HG03025 (cell line): Measurements from ENCODE around the gene PTGDS.
"Not testable (repeated sequence)": the region's sequence is repeated elsewhere in the genome, so short reads cannot be mapped to it uniquely, and the experiment has no call there.

Experiments used
- ATAC-seq: cut with Tn5 transposase; IDR thresholded peaks from one replicate; pipeline ENCODE4 v1.9.1; 2021; ENCODE audit warnings: mild to moderate bottlenecking, moderate library complexity; ENCODE audit not compliant: unreplicated experiment, low FRiP score

Gene PTGDS

DNA sequence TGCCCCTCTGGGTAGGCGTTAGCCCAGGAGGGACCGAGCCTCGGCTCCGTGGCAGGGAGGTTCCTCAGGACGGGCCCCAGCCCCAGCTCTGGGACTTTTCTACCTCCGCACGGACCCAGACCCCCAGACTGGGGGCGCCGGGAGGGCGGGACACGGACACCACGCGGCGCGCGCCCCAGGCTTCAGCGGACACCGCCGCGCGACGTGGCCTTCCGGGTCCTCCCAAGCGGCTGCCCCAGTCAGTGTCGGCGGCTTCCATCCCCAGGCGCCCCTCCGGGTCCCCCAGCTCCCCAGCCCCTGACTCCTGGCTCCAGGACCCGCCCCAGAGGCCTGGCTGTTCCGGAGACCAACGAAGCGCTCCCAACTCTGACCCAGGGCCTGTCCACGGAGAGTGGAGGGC is 8.5 kb downstream of the PTGDS start:
- ATAC-seq: no peak

DNA sequence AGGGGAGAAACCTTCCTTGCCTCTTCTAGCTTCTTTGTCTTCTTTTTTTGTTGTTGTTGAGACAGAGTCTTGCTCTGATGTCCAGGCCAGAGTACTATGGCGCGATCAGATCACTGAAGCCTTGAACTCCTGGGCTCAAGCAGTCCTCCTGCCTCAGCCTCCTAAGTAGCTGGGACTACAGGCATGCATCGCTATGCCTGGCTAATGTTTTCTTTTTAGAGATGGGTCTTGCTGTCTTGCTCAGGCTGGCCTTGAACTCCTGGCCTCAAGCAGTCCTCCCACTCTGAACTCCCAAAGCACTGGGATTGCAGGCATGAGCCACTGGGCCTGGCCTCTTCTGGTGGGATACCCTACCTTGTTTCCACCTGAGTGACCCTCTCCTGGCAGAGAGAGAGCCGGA is 11.6 kb downstream of the PTGDS start:
- no peak for ATAC-seq

DNA sequence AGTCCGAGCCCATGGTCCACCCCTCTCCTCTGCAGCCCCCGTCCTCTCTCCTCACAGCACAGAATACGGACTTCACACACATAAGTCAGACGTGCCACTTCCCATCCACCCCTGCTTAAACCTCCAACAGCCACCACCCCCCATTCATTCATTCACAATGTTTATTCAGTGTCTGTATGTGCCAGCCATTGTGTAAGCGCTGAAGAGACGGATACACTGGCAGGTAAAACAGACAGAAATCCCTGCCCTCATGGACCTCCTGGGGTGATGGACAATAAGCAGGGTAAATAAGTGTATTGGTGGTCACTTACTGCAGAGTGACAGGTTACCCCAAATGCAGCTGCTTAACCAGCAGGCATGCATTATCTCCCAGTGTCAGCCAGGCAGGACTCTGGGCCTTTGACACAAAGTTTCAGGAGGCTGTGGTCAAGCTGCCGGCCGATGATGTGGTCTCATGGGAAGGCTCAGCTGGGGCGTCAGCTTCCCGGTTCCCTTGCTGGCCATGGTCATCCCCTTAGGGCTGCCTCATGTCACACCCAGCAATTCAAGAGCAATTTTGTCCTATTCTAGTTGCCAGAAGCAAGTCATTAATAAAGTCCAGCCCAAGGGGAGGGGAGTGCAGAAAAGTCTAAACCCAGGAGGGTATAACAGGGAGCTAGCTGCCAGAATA is 13.1 kb downstream of the PTGDS start:
- no peak for ATAC-seq

DNA sequence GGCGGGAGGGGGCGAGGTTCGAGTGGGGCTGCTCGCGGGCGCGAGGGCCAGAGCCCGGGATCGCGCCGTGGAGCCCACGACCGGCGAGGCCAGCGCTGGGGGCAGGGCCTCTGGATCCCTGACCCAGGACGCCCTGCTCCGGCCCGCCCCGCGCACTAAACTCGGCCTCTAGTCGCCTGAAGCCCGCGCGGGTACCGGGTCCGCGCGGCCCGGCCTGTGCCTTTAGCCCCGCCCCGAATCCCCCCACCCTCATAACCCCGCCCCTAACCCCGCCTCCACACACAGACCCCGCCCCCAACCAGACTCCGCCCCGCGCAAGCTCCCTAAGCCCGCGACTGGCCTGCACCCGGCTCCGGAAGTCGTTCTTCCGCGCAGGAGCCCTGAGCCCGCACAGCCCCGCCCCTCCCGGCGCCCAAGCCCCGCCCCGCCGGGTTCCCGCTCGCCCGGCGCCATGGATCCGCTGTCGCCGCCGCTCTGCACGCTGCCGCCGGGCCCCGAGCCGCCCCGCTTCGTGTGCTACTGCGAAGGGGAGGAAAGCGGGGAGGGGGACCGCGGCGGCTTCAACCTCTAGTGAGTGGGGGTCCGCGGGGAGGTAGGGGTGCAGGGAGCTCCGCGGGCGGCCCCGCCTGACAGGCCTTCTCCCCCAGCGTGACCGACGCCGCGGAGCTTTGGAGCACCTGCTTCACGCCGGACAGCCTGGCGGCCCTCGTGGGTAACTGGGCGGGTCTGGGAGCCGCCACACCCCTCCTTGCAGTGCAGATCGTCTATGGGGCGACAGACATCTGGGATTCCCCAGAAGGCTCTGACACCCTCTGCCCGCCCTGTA is 14.9 kb downstream of the PTGDS start, which contains the start of gene PAXX:
TSS of gene PAXX (plus strand) at position 430 of the 826 bp plus-strand sequence. CDS start at position 452, 22 bp downstream.
- ATAC-seq: peak; percentile 69

DNA sequence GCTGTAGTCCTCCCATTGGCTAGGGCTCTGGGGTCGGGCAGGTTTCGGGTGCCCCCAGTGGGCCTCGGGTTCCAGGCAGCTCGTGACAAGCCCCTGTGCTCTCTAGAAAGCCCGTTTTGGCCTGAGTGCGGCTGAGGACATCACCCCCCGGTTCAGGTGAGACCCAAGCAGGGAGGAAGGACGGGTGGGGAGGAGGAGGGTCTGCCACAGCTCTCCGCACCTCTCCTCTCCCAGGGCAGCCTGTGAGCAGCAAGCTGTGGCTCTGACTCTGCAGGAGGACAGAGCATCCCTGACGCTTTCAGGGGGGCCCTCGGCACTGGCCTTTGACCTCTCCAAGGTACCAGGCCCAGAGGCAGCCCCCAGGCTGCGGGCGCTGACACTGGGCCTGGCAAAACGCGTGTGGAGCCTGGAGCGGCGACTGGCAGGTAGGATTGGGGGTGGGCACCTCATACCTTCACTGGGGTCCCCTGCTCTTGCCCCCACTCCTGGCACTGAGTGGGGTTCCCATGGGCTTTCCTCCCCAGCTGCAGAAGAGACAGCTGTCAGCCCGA is 15.6 kb downstream of the PTGDS start:
- no peak for ATAC-seq

DNA sequence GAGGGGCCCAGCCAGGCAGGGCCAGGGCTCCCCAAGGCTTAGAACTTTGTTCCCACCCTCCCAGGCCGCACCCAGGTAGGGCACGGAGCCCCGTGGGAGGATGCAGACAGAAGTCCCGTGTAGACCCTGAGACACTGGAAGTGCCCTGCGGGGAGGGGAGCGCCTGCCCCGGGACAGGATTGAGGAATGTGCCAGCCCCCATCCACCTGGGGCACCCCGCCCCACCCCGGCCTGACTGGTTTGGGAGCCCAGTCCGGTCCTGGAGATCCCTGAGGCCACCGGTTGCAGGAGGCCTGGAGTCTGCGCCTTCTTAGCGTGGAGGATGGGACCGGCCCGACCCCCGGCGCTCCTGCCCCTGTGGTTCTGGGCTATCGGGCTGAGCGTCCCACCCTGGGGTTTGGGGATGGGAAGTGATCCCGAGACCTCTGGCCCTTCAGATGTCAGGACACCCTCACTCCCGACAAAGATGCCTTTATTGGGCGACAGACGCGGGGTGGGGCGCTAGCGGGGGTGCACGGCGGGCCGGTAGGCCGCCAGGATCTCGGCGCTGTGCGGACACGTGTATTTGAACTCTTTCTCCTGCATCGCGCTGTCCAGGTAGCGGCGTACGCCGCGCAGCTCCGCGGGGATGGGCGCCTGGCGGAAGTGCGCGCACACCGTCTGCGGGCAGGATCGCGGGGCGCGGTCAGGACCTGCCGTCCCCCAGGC is 17.0 kb downstream of the PTGDS start:
- ATAC-seq: no peak

DNA sequence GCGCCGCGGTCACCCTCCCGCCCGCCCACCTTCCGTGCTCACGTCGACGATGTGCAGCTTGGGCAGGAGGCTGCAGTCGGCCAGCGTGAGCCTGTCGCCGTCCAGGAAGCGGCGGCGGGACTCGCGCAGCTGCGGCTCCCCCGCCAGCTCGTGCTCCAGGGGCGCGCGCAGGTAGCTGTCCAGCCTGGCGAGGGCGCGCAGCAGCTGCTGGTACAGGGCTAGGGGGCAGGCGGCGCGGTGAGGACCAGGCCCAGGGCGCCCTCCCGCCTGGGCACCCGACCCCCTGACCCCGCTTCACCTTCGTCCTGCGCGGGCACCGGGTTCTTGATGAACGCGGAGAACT is 17.6 kb downstream of the PTGDS start:
- ATAC-seq: no peak

DNA sequence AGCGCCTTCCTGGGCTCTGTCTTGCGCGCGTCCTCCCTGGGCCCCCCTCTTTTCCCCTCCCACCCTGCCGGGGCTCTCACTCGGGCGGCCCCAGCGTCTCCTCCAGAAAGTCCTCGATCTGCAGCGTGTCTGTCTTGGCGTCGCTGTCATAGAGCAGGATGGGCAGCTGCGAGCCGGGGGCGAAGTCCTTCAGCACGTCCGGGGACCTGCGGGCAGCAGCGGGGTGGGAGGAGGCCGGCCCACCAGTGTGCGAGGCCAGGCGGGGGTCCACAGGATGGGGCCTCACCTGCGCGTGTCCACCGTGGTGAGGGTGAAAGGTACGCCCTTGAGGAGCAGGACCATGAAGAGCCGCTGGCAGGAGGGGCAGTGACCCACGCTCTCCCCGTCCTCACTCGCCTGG is 18.1 kb downstream of the PTGDS start:
- no peak for ATAC-seq

DNA sequence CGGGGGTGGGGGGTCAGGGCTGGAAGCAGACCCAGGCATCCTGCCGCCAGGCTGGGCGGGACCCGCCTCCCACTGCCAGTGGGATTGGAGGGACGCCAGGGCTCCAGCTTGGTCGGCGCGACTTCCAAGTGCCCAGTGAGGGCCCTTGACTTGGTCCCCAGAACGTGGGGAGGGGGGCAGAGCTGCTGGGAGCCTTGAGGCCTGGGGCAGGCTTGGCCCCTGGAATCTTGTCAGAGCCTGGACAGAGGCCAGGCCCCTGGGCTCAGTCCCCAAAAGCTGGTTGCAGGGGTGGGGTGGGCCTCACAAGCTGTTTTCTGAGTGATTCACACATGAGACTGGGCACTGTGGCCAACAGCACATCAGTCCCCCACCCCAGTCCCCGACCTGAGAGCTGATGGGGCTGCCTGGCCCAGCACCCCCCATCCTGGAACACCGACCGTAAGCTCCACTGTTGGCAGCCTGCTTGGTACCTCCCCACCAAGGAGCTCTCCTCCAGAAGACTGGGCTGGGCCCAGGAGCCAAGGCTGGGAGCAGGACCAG is 18.5 kb downstream of the PTGDS start:
- ATAC-seq: no peak

DNA sequence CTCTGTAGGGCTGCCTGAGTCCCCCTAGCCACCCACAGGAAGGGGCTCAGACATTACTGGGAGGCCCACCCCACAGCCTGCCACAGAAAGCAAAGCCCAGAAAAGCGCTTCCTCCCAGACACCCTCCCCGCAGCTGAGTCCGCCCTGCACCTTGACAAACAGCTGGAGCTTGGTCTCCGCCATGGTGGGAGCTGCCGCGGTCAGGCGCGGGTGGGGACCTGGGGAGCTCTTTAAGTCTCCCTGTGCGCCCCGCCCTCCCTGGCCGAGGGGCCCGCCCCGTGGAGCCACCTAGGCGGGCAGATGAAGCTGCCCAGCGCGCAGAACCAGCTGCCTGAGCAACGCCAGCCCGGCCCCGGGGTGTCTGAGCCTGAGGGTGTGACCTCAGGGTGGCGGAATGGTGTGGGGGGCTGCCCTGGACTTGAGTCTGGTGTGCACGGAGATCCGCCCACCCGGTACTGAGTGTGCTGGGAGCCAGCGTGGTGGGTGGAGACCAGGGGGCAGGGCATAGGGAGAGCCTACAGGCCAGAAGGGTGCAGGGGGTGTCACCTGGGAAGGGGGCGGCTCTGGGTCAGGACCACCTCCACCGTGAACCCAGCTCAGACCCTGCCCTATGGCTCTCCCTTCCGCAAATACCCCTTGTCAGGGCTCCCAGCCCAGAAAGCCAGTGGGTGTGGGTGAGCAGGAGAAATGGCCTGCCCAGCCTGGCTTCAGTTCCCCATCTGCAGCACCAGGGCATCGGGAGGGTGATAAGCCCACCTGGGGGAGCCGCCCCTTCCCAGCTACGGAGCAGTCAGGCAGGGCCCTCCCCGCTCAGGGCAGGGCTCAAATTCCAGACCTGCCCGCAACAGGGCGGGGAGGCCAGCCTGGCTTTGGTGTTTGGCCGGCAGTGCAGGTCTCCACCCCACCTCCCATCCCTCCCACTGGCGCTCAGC is 19.3 kb downstream of the PTGDS start, which contains the start of gene CLIC3:
TSS of gene CLIC3 (minus strand) at position 208 of the 932 bp plus-strand sequence. CDS start at position 183, 25 bp downstream.
- no peak for ATAC-seq

DNA sequence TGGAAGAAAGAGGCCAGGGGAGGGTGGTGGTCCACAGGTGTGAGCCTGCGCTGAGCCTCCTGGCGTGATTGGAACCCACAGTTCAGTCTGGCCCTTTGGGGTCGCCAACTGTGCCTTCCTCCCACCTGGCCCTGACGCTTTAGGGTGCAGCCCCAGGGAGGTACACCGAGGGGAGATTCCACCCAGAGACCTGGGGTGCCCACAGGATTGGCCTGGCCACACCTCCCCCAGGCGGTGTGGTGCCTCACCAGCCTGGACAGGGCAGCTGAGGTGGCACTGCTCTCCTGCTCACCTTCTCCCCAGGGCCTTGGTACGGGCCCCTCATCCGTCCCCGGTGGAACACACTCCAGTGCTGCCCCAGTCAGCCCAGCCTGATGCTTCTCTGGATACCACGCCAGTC is 20.1 kb downstream of the PTGDS start:
- ATAC-seq: no peak

DNA sequence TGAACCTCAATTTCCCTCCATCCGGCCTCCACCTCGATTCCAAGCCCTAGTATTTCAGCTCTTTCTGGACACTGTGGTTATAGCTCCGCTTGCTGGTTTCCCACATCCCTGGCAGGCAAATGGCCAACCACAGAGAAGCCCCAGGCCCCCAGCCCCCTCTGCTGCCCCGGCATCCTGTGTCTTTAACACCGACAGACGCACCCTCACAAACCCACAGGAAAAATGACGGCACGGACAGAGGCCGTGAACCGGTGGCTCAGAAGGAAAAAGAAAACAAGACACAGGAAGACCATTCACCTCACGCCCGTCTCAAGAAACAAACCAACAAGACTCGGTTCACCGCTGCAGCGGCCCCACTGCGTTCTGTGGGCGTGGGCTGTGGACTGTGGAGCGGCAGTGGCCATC is 20.5 kb downstream of the PTGDS start:
- ATAC-seq: no peak

DNA sequence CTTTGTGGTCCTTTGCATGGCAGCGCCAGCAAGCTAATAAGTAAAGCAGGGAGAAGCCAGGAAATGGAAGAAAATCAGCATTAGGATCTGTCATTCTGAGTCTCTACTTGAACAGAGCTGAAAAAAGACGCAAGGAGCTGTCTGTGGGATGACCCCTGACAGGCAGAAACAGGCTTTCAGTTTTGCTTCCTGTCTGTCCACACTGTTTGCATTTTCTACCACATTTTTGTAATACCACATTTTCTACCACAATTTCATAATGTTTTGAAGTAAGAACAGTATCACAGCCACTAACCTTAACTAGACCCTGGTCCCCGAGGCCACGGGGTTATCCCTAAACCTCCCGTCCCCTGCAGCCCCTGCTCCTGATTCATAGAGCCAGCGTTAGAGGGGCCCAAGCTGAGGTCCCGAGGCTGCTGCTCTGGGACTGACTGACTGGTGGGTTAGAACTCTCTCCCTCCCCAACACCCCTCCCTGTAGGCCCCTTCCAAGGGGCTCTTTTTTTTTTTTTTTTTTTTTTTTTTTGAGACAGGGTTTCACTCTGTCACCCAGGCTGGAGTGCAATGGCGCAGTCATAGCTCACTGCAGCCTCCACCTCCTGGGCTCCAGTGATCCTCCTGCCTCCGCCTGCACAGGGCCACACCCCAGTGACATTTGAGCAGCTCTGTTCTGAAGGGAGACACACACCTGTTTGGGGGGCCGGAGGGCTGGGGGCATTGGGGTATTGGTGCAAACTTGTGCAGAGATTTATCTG is 23.1 kb downstream of the PTGDS start:
- ATAC-seq: peak; percentile 61

DNA sequence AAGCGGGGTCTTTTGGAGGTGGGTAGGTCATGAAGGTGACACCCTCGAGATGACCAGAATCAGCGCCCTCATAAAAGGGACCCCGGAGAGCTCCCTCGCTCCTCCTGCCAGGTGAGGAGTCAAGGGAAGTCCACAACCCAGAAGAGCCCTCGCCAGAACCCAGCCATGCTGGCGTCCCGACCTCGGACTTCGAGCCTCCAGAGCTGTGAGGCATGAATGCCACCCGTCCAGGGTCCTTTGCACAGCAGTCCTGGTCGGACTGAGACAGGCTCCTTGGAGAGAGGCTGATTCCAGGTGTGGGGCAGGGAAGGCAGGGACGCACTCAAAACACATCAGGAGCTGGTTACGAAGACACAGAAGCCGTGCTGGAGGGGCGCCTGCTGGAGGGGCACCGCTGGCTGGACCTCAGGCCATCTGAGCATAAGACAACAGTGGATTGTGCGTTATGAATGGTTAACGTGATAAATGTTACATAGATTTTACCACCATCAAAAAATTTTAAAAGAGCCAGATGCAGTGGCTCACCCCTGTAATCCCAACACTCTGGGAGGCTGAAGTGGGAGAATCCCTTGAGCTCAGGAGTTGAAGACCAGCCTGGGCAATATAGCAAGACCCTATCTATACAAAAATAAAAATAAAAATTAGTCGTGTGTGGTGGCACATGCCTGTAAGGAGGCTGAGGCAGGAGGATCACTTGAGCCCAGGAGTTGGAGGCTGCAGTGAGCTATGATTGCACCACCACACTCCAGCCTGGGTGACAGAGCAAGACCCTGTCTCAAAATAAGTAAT is 24.7 kb downstream of the PTGDS start:
- ATAC-seq: no peak

DNA sequence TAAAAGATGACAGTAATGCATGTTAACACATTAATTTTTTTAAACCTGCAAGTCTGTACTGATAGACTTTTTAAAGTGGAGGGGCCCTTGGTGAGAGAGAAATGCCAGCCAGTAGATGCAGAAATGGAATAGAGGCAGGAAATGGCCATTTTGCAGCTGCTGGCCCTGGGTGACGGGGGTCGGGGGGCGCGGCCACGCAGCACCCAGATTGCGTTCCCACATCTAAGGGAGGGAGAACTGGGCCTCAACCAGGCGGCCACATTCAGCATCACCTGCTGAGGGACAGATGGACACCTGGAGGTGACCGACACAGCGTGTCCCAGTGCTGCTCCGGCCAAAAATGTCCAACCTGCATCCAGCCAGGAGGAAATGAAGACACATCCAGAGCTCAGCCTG is 25.3 kb downstream of the PTGDS start:
- ATAC-seq: no peak

DNA sequence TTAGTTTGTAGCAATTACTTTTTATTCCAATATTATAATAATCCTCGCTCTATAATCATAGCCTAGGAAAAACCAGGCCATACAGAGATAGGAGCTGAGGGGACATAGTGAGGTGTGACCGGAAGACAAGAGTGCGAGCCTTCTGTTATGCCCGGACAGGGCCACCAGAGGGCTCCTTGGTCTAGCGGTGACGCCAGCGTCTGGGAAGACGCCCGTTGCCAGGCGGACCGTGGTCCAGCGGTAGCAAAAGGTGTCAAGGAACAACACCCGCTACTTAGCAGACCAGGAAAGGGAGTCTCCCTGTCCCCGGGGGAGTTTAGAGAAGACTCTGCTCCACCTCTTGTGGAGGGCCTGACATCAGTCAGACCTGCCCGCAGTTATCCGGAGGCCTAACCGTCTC is 27.0 kb downstream of the PTGDS start:
- ATAC-seq: not testable (repeated sequence)

DNA sequence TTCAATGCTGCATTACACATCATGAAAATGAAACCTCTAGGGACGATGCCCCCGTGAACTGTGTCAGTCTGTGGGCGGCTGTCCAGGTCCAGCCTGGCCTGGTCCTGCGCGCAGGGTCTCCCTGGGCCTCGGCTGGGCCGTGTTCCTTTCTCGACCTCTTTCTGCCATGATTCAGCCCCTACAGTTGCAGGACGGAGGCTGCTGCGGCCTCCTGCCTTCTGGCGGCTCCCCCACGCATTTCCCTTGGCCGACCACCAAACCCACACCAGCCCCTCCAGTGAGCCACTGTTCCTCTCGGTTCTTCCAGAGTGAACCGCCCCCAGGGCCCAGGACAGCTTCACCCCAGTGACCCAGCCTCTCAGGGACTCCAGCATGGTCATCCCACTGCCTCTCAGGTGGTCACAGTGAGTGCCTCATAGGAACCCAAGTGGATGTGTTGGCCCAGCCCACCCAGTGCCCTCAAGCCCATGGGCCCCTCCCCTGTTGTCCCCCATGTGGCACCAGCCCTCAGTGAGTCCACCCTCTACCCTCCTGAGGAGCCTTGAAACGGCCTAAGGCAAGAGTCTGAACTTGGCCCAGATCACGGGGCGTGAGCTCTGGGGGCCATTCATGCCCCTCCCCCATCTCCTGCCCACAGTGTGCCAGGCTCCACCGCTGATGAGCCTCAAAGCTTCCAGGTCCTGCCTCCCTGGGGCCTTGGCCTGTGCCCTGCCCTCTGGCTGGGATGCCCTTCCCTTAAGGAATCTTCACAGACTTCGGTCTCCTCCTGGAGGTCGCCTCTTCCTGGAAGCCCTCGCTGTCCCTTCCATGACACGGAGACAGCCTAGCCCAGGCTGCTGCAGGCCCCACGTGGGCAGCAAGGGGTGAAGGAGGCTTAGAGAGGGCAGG is 29.1 kb downstream of the PTGDS start:
- no peak for ATAC-seq
